Activated CD8-positive, alpha-beta memory T cell treated with anti-CD3 and anti-CD28 coated beads for 4 hours (primary cell): ENCODE results near the gene LARP1.
"Not testable (repeated sequence)": the region's sequence is repeated elsewhere in the genome, so short reads cannot be mapped to it uniquely, and the experiment has no call there.

ENCODE experiments used
- DNase-seq, 2 donors: peaks; one replicate each; pipeline ENCODE4 v3.0.0-alpha.2; 2020; ENCODE audit warnings: low read depth in 2 of 2

The LARP1 gene

GRCh38 chr5:154824070-154824469 is 68.9 kb downstream of the LARP1 start:
- no peak for DNase-seq

- no peak for DNase-seq
Measured at GRCh38 chr5:154829181-154829588, 74.0 kb downstream of the LARP1 start.

- DNase-seq: no peak
Measured at GRCh38 chr5:154829589-154830218, 74.5 kb downstream of the LARP1 start.

GRCh38 chr5:154830219-154830595 is 75.0 kb downstream of the LARP1 start:
- no peak for DNase-seq

- no peak for DNase-seq
Measured at GRCh38 chr5:154830596-154830995, 75.4 kb downstream of the LARP1 start.

- DNase-seq: no peak
Measured at GRCh38 chr5:154831451-154831850, 76.3 kb downstream of the LARP1 start.

- DNase-seq: not testable (repeated sequence)
Measured at GRCh38 chr5:154832804-154833203, 77.6 kb downstream of the LARP1 start.

GRCh38 chr5:154834053-154834452 is 78.9 kb downstream of the LARP1 start:
- no peak for DNase-seq

- DNase-seq: not testable (repeated sequence)
Measured at GRCh38 chr5:154835701-154836052, 80.5 kb downstream of the LARP1 start.

- no peak for DNase-seq
Measured at GRCh38 chr5:154836225-154836624, 81.0 kb downstream of the LARP1 start.

GRCh38 chr5:154837009-154837901 is 82.1 kb downstream of the LARP1 start:
- no peak for DNase-seq

GRCh38 chr5:154840435-154841272 is 85.5 kb downstream of the LARP1 start:
- DNase-seq: no peak

- no peak for DNase-seq
Measured at GRCh38 chr5:154841273-154841661, 86.1 kb downstream of the LARP1 start.

GRCh38 chr5:154842689-154843530 is 87.7 kb downstream of the LARP1 start:
- DNase-seq: no peak

- no peak for DNase-seq
Measured at GRCh38 chr5:154844809-154845208, 89.6 kb downstream of the LARP1 start.

GRCh38 chr5:154849264-154849785 is 94.1 kb downstream of the LARP1 start:
- DNase-seq: no peak

GRCh38 chr5:154849791-154850201 is 94.6 kb downstream of the LARP1 start:
- no peak for DNase-seq

GRCh38 chr5:154850255-154851062 is 95.3 kb downstream of the LARP1 start, which contains the start of gene FAXDC2:
Gene FAXDC2, minus strand, starts transcription at chr5:154850603. Its CDS starts 12,425 bp downstream, at chr5:154838178.
- DNase-seq: no peak

- no peak for DNase-seq
Measured at GRCh38 chr5:154851351-154851750, 96.2 kb downstream of the LARP1 start.
